GM12864 (cell line): Measurements from ENCODE around the gene CMTM3.
A peak's percentile ranks its signal among the peaks of the same experiment; 100 is the strongest.

ENCODE experiments used
- DNase-seq: peaks from one replicate; pipeline ENCODE4 v3.0.0-alpha.2; 2011; ENCODE audit warnings: low read depth
- H3K4me3 ChIP-seq: 2 replicates; pipeline ENCODE4 v1.5.1; 2011; ENCODE audit warnings: mild to moderate bottlenecking, low read depth, low read length, control low read depth
- CTCF ChIP-seq: IDR thresholded peaks from 2 replicates; pipeline ENCODE4 v1.5.1; 2011; ENCODE audit warnings: low read depth, mild to moderate bottlenecking, moderate library complexity, low read length, control low read depth, inconsistent platforms; ENCODE audit errors: missing control alignments

The CMTM3 gene

GRCh38 chr16:66600477-66600876 lies 4.0 kb upstream of the CMTM3 start:
- no peak for DNase-seq
- TF ChIP-seq CTCF: no peak
- no peak overlapping the region for H3K4me3 ChIP-seq

- H3K4me3 ChIP-seq: no peak overlapping the region
- DNase-seq: no peak
- no peak for TF ChIP-seq CTCF
Measured at GRCh38 chr16:66601471-66601870, 3.0 kb upstream of the CMTM3 start.

GRCh38 chr16:66603537-66604375 lies 748 bp upstream of the CMTM3 start:
- no peak for TF ChIP-seq CTCF
- peak overlapping the region; percentile 38 for H3K4me3 ChIP-seq
- no peak for DNase-seq

- DNase-seq: no peak
- H3K4me3 ChIP-seq: peak overlapping the region; percentile 58
- TF ChIP-seq CTCF: no peak
Measured at GRCh38 chr16:66605177-66605978, 874 bp downstream of the CMTM3 start.

GRCh38 chr16:66605979-66606751 lies 1.7 kb downstream of the CMTM3 start:
- no peak for DNase-seq
- TF ChIP-seq CTCF: no peak
- peak overlapping the region; percentile 58 for H3K4me3 ChIP-seq

- peak; percentile 96 for TF ChIP-seq CTCF
- H3K4me3 ChIP-seq: no peak overlapping the region
- DNase-seq: no peak
Measured at GRCh38 chr16:66608241-66609138, 4.0 kb downstream of the CMTM3 start.
